SK-MEL-5 (cell line): ENCODE data around the gene CYP26C1. TPM values are rescaled to one million over a fixed set of nuclear protein-coding genes. Genes with fewer than 3 reads are reported as not detected.

ENCODE experiments used
- DNase-seq: peaks from one replicate; pipeline ENCODE4 v3.0.0-alpha.2; 2016; ENCODE audit warnings: low read depth, low spot score
- in situ Hi-C: cut with HindIII; loops from 2 replicates; pipeline ENCODE4 v1.10.0; 2016; ENCODE audit warnings: low sequenced_read_pairs, high pct_unique_total_duplicates, low pct_unique_long_range_greater_than_20kb
- total RNA-seq: library from RNA; depleted of rRNA; stranded (reverse); fragments of >200 nt; shearing (Covaris generic); gene quantifications from 2 replicates; pipeline ENCODE4 v1.2.3, GENCODE V29; 2014

The CYP26C1 gene
- total RNA-seq, 1 experiment from 2014 or later = not detected

DNA sequence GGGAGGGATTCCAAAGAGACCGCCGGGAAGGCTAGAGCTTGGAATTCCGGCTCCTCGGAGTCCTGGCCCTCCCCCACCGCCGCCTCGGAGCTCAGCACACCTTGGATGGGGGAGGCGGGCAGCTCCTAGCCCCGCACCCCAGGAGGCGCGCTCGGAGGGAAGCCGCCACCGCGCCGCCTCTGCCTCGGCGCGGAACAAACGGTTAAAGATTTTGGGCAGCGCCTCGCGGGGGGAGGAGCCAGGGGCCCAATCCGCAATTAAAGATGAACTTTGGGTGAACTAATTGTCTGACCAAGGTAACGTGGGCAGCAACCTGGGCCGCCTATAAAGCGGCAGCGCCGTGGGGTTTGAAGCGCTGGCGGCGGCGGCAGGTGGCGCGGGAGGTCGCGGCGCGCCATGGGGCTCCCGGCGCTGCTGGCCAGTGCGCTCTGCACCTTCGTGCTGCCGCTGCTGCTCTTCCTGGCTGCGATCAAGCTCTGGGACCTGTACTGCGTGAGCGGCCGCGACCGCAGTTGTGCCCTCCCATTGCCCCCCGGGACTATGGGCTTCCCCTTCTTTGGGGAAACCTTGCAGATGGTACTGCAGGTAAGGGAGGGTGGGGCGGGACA lies 13.0 kb downstream of the CYP26C1 start, which contains the start of gene CYP26A1:
Gene CYP26A1 (plus strand): TSS at position 355 of the 608 bp plus-strand sequence. CDS start 42 bp downstream, at position 397.
- in situ Hi-C loops = no loop called here
- DNase-seq = no peak

DNA sequence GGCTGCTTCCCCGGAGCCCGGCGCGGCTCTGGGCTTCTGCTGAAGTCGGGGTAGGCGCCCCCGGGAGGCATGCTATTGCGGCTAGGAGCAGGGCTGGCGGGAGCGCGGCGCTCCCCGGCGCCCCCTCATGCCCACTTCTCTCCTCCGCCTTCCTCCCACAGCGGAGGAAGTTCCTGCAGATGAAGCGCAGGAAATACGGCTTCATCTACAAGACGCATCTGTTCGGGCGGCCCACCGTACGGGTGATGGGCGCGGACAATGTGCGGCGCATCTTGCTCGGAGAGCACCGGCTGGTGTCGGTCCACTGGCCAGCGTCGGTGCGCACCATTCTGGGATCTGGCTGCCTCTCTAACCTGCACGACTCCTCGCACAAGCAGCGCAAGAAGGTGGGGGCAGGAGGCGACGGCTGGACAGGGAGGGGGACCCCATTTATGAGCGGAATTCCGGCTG lies 13.6 kb downstream of the CYP26C1 start:
- DNase-seq = no peak
- in situ Hi-C loops = no loop called here

DNA sequence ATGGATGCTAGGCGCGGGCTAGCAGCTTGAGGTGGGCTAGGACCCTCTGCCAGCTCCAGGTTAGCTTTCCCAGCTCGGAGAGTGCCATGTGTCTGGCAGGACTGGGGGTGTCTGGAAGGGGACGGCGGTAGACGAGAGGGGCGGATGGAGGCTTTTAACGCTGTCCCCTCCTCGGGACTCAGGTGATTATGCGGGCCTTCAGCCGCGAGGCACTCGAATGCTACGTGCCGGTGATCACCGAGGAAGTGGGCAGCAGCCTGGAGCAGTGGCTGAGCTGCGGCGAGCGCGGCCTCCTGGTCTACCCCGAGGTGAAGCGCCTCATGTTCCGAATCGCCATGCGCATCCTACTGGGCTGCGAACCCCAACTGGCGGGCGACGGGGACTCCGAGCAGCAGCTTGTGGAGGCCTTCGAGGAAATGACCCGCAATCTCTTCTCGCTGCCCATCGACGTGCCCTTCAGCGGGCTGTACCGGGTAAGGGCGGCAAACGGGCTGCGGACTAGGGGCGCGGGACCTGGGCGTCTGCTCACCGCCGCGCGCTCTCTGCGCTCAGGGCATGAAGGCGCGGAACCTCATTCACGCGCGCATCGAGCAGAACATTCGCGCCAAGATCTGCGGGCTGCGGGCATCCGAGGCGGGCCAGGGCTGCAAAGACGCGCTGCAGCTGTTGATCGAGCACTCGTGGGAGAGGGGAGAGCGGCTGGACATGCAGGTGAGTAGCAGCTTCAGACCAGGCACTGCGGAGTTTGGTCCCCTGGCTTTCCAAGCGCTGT lies 14.2 kb downstream of the CYP26C1 start:
- no peak for DNase-seq
- in situ Hi-C loops = no loop called here

DNA sequence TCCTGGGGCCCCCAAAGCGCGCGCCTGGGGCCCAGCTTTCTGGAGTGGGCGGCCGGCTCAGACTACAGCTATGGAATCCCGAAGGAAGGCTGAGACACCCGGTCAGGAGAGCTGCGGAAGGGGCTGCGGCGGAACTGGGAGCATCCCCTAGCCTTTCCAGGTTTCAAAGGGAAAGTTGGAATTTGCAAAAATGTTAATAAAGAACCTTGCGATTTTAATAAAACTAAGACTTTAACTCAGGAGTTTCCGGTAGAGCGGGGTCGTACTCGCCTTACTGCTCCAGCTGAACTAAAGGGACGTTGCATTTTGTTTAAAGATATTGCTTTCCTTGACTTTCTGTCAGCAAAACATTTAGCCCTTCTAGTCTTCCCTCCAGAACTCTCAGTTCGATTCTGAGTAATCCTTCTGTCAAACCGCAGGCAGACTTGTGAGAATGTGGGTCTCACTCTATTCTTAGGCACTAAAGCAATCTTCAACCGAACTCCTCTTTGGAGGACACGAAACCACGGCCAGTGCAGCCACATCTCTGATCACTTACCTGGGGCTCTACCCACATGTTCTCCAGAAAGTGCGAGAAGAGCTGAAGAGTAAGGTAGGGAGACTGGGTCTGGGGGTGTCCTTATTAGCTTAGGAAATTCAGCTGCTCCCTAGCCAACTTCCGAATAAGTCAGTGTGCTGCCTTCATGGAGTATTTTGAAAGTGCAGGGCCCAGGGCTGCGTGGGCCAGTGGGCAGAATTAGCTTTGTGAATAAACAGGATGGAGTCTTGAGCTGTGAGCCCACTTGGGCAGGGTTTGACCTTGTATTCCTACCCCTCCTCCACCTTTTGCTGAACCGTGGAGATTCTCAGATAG lies 15.0 kb downstream of the CYP26C1 start:
- DNase-seq = no peak
- in situ Hi-C loops = no loop called here

DNA sequence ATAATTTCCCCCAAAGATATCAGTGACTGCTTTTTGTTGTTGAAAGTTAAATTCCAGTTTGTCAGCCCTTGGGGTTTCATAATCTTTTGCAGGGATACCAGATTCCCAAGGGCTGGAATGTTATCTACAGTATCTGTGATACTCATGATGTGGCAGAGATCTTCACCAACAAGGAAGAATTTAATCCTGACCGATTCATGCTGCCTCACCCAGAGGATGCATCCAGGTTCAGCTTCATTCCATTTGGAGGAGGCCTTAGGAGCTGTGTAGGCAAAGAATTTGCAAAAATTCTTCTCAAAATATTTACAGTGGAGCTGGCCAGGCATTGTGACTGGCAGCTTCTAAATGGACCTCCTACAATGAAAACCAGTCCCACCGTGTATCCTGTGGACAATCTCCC lies 16.3 kb downstream of the CYP26C1 start:
- no peak for DNase-seq
- in situ Hi-C loops = no loop called here

DNA sequence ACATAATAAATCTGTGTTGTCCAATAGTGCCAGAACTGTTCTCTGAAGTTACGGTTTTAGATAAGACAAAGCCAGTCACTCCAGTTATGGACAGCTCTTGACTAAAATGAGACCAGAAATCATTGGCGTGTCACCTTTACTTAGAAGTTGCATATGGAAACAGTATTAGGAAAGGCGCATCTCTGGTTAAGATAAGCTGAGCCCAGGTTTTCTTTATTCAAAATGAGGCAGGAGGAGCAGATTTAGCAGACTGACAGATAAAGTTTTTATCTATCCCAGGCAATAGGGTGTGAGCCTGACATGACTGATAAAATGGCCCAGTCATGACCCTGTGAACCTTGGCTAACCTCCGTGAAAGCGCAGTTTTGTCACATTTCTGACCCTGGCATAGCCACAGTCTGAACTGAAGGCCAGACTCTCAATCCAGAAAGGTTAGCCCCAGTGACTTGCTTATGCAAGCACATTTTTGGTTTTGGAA lies 17.3 kb downstream of the CYP26C1 start:
- in situ Hi-C loops = no loop called here

DNA sequence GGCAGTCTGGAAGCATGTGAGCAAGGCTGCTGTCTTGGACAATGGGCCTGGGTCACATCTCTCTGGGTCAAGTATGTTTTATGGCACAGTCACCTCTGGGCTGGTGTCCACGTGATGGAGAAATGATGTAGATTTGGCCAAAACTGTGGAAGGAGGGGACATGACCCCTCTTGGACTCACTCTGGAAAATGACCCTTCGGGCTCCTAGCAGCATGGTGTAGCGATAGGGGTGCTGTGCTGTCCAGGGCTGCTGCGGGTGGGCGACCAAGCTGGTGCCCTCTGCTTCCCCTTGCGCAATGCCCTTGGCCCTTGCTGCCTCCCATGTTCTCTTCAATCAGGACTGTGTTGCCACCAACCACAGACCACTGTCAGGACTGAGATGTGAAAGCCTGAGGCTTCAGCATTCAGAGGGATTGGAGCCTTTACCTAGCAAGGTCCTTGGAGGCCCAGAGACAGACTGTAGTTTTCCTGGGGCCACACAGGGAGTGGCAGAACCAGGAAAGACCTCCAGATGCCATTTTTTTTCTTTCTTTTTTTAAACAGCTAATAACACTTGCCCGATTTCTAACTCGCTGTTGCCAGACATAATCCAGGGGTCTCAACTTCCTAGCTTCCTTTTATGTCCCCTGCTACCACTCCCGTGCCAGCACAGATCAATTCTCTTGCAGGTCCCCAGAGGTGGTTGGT lies 19.2 kb downstream of the CYP26C1 start:
- in situ Hi-C loops = no loop called here
- peak; percentile 12 for DNase-seq

More for the DNA sequence above, 17.3 kb downstream of the CYP26C1 start:
- DNase-seq = no peak

DNA sequence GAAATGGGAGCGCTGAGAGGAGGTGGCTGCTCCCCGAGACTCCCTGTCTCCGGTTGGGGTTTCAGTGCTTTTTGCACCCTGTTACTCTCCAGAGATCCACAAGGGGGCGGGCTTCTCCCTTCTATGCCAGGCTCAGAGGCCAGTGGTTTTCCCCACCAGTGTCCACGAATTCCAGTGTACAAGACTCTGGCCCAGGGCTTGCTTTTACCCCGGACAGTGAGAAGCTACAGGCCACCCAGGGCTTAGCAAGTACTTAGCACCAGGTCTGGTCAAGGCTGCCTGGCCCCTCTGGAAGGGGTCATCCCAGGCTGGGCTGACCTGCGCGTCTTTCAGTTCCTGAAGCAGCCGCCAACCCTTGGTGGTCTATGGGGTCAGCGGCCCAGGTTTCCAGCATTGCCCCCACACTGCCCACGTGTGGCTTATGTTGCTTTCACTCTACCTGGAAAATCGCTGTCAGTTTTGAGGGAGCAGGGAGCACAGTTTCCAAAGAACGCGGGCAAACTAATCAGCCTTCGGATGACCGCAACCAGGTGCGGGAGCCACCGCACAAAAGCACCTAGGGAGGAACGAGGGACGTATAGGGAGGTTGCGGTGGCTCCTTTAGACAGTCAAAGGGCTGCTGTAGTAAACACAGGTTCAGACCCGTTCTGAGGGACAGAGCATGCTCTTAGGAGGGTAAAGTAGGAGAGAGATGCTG lies 19.9 kb downstream of the CYP26C1 start:
- peak; percentile 44 for DNase-seq
- in situ Hi-C loops = no loop called here

DNA sequence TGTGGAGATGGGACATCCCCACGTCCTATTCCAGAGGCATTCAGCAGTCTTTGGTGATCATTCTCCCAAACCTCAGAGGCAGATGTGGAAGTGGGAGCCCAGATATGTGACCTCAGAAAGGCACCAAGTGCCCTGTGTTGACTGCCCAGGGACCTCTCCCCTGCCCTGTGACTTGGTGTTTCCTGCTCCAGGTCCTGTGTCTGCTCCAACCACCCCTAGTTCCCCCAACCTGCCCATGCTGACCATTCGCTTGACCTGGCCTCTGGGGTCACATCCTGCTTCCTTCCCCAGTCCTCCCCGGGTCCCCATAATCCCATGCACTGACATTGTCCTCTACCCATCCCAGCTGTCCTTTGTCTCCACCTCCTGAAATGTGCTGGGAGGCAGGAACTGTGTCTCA lies 20.7 kb downstream of the CYP26C1 start:
- no peak for DNase-seq
- in situ Hi-C loops = no loop called here

DNA sequence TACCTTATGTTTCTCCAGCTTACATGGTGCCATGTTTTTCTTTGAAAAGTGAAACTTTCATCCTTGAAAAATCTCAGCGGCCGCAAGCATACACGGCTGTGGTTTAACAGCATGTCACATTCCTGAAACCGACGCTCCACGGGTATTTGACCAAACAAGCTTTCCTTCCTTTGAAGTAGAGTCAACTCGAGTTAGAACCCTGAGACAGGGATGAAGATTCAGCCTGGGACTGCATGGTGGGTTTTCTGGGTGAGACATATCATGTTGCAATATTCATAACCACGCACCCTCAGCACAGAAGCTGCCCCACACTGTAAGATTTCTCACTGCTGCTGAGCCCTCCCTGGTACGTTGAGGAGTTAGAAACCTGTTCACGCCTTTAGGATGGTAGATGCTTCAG lies 21.2 kb downstream of the CYP26C1 start:
- in situ Hi-C loops = no loop called here
- no peak for DNase-seq

DNA sequence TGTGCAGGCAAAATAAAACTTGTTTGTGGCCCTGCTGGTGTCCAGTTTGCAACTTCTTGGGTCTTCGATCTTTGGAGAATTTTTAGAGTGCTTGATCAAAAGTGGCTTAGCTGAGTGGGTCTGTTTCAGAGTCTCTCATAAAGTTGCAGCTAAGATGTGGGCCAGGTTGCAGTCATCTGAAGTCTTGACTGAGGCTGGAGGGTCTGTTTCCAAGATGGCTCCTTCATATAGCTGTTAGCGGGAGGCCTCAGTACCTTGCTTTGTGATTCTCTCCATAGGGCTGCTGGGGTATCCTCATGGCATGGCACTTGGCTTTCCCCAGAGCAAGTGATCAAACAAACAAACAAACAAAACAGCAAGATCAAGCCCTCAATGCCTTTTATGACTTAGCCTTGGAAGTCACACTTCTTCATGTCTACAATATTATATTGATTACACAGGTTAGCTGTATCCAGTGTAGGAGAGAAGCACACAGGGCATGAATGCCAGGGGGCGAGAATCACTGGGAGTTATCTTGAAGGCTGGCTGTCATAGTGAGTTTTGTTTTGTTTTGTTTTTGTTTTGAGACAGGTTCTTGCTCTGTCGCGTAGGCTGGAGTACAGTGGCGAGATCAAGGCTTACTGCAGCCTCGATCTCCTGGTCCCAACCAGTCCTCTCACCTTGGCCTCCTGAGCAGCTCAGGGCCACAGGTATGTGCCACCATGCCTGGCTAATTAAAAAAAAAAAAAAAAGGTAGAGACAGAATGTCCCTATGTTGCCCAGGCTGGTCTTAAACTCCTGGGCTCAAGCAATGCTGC lies 23.3 kb downstream of the CYP26C1 start:
- no peak for DNase-seq
- in situ Hi-C loops = no loop called here

DNA sequence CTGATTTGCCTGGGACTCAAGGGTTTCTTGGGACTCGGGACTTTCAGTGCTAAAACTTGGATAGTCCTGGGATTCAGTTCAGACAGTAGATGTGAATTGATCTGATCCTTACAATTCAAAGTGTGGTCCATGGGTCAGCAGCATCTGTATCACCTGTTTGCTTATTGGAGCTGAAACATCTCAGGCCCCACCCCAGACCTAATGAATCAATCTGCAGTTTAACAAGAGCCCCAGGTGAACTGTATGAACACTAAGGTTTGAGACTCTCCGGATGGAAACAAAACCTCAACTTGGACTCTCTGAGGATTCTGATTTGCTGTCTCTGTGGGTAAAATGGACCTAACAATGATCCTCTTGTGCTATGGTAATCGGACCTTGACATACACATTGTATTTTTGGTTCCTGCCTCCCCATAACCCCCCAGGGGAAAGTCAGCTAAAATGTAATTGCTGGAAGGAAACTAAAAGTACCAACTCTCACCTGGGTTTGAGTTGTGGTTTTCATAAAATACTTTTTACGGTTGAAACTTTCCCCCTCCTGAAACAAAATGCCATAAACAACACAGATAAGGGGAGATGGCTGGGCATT lies 24.8 kb downstream of the CYP26C1 start:
- DNase-seq = no peak
- in situ Hi-C loops = no loop called here

DNA sequence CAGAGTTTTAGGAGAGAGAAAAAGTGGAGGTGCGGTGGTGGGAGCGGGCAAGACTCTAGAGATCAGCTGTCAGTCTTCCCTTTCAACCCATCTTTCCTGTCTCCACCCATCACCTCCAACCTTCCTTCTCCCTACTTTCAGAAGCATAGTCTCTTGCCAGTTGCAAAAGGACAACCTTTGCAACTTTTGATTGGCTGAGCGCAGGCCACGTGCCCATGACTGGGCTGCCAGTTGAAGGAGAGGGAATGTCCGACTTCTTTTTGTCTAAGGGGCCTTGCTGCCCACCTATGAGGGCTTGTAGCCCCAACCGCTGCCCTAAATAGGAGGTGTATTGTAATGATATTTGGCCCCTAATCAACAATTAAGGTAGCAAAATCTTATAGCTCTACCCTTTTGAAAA lies 25.7 kb downstream of the CYP26C1 start:
- DNase-seq = no peak
- in situ Hi-C loops = no loop called here

DNA sequence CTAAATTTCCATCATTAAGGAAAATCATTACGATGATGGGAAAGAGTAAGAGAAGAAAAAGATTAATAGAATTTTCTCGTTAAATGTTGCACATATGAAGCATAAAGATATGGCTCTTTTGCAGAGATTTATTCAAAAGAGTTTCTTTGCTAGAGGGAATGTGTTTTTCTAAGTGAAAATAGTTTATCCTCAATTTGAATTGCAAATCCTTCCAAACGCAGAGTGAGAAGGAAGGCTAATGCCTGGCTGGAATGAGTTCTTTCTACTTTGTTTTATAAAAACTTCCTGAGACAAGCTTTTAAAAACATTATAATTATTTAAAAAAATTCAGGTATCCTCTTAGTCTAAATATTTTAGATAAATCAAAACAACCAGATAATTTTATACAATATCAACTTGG lies 27.2 kb downstream of the CYP26C1 start:
- in situ Hi-C loops = no loop called here
- DNase-seq = no peak

DNA sequence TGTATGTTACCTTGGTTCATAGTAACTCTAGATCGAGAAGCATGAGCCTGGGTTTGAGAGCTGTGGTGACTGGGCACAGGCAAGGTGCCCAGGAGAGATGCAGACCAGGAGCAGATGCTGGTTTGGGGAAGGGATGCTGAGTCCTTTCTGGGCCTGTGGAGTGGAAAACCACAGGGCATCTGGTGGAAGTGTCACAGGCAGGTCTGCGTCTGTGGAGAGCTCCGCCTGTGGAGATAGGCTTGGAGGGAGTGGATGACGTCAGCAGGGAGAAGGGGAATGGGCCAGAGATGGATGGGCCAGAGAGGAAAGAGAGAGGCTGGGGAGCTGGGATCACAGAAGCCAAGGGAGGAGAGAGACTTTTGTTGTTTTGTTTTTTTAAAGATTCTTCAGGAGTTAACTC lies 27.9 kb downstream of the CYP26C1 start:
- in situ Hi-C loops = no loop called here
- DNase-seq = no peak

DNA sequence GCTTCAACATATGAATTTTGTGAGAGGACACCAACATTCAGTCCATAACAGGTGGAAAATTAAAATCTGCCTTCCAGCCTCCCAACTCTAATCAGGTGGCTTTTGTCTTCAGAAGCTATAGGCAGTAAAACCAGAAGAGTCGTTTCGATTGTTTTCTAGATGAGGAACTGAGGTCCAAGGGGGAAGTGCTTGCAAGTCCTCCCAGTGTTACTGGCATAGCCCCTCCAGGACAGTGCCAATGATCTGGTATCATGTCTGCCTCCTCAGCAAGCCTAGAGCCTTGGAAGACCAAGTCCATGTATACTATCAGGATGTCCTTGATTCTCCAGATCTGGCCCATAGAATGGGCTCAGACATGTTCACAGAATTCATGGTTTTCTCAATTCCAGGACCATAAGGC lies 30.0 kb downstream of the CYP26C1 start:
- DNase-seq = no peak
- in situ Hi-C loops = no loop called here
